SK-N-MC (cell line): ENCODE measurements around the gene ADAMTS13.

ENCODE experiments used
- DNase-seq: peaks from one replicate; pipeline ENCODE4 v3.0.0-alpha.2; 2011; ENCODE audit warnings: low read depth, low spot score
- H3K27ac ChIP-seq: fragments of 200-600 bp; sonication (generic); 2 replicates; pipeline ENCODE4 v1.5.1; 2016; ENCODE audit warnings: mixed run types
- H3K36me3 ChIP-seq: fragments of 200-600 bp; sonication (generic); 2 replicates; pipeline ENCODE4 v1.6.1; 2017; ENCODE audit warnings: antibody characterized with exemption, low read length, mixed read lengths; ENCODE audit not compliant: insufficient read depth
- H3K4me3 ChIP-seq: fragments of 200-600 bp; sonication (generic); 2 replicates; pipeline ENCODE4 v1.5.1; 2016
- H3K9ac ChIP-seq: fragments of 200-600 bp; sonication (generic); 2 replicates; pipeline ENCODE4 v1.8.0; 2017; ENCODE audit warnings: mixed run types, mixed read lengths; ENCODE audit not compliant: insufficient read length
- H3K9me3 ChIP-seq: fragments of 200-600 bp; sonication (generic); 2 replicates; pipeline ENCODE4 v1.6.1; 2017; ENCODE audit warnings: low read depth, mild to moderate bottlenecking, antibody characterized with exemption, low read length, moderate library complexity, mixed read lengths
- EZH2 ChIP-seq: fragments of 200-600 bp; sonication (generic); IDR thresholded peaks from one replicate; pipeline ENCODE4 v1.6.1; 2017; ENCODE audit warnings: antibody characterized with exemption
- FOXP2 ChIP-seq: optimal IDR thresholded peaks from 2 replicates; pipeline ENCODE3; 2011; ENCODE audit warnings: mild to moderate bottlenecking, moderate library complexity; ENCODE audit not compliant: insufficient read depth; ENCODE audit errors: extremely low read length, control extremely low read depth
- POLR2AphosphoS5 ChIP-seq: IDR thresholded peaks from 2 replicates; pipeline ENCODE4 v1.6.1; 2012; ENCODE audit warnings: mild to moderate bottlenecking, low read depth, low read length, borderline replicate concordance

The ADAMTS13 gene

DNA sequence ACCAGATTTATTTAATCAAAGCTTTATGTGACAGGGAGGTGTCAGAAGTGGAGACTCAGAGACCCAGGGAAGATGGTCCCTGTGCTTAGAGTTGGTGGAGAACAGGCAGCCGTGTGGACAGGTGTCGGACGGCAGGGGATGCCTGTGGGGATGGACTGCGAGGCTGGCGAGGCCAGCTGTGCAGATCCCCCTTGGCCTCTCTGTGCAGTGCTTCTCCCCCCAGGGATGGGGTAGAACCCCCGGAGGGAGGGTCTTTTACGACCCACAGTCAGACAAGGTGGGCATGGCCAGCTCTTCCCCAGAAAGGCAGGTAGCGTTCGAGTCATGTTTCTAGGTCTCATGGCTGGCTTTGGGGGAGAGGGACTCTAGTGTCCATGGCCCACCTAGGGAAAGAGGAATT lies 61.4 kb downstream of the ADAMTS13 start:
- H3K4me3 ChIP-seq, result no peak overlapping the region
- TF ChIP-seq POLR2AphosphoS5 (no peak), FOXP2 (no peak), EZH2 (no peak)
- H3K36me3 ChIP-seq, result no peaks in the 10 kb centered on the region
- no peaks in the 10 kb centered on the region for H3K9me3 ChIP-seq
- H3K27ac ChIP-seq, result no peak overlapping the region
- no peak for DNase-seq
- no peak overlapping the region for H3K9ac ChIP-seq

GRCh38 chr9:133484671-133485437 lies 62.7 kb downstream of the ADAMTS13 start:
- no peak for DNase-seq
- Histone ChIP-seq H3K36me3 (no peaks in the 10 kb centered on the region), H3K9me3 (no peaks in the 10 kb centered on the region), H3K4me3 (no peak overlapping the region), H3K9ac (no peak overlapping the region), H3K27ac (no peak overlapping the region)
- TF ChIP-seq EZH2 (no peak), POLR2AphosphoS5 (no peak), FOXP2 (no peak)

- no peak overlapping the region for H3K9ac ChIP-seq
- no peak overlapping the region for H3K4me3 ChIP-seq
- no peak for TF ChIP-seq POLR2AphosphoS5
- no peak for TF ChIP-seq EZH2
- no peak for TF ChIP-seq FOXP2
- no peak for DNase-seq
- H3K9me3 ChIP-seq, result no peaks in the 10 kb centered on the region
- no peak overlapping the region for H3K27ac ChIP-seq
- no peaks in the 10 kb centered on the region for H3K36me3 ChIP-seq
Observed at GRCh38 chr9:133485531-133486260, 63.5 kb downstream of the ADAMTS13 start.

GRCh38 chr9:133487331-133487725 lies 65.2 kb downstream of the ADAMTS13 start:
- no peaks in the 10 kb centered on the region for H3K9me3 ChIP-seq
- TF ChIP-seq FOXP2, result no peak
- no peak for TF ChIP-seq POLR2AphosphoS5
- TF ChIP-seq EZH2, result no peak
- no peak for DNase-seq
- H3K27ac ChIP-seq, result no peak overlapping the region
- no peak overlapping the region for H3K9ac ChIP-seq
- no peak overlapping the region for H3K4me3 ChIP-seq
- no peaks in the 10 kb centered on the region for H3K36me3 ChIP-seq

DNA sequence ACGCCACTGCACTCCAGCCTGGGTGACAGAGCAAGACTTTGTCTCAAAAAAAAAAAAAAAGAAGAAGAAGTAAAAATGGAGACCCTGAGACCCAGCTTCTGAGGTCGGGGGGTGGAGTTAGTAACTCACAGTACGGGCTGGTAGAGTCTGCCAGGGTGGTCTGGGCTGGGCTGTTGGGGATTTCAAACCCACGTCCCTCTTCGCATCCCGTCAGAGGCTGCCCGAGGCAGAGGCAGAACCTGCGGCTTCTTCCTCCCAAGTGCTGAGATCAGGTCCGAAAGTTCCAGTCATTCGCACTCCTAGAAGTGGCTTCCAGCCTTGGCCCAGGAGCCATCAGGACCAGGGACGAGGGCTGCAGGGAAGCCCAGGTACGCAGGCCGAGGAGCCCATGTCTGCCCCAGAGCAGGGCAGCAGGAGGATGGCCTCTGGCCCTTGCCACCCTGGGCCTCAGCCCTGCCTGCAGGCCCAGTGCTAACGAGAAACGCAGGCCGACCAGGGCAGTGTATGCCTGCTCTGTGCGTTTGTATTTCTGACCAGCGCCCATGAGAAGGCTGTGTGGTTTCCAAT lies 66.6 kb downstream of the ADAMTS13 start:
- no peak for DNase-seq
- H3K9ac ChIP-seq, result no peak overlapping the region
- TF ChIP-seq EZH2, result no peak
- H3K4me3 ChIP-seq, result no peak overlapping the region
- H3K36me3 ChIP-seq, result no peaks in the 10 kb centered on the region
- H3K9me3 ChIP-seq, result no peaks in the 10 kb centered on the region
- H3K27ac ChIP-seq, result no peak overlapping the region

- DNase-seq, result no peak
- Histone ChIP-seq H3K9me3 (no peaks in the 10 kb centered on the region), H3K36me3 (no peaks in the 10 kb centered on the region), H3K27ac (no peak overlapping the region), H3K4me3 (no peak overlapping the region), H3K9ac (no peak overlapping the region)
- no peak for TF ChIP-seq EZH2
- no peak for TF ChIP-seq POLR2AphosphoS5
- no peak for TF ChIP-seq FOXP2
Observed at GRCh38 chr9:133489253-133490190, 67.4 kb downstream of the ADAMTS13 start.

- Histone ChIP-seq H3K9ac (no peak overlapping the region), H3K27ac (no peak overlapping the region), H3K36me3 (no peaks in the 10 kb centered on the region), H3K9me3 (no peaks in the 10 kb centered on the region), H3K4me3 (no peak overlapping the region)
- TF ChIP-seq EZH2 (no peak), FOXP2 (no peak), POLR2AphosphoS5 (no peak)
- no peak for DNase-seq
Observed at GRCh38 chr9:133490201-133490681, 68.1 kb downstream of the ADAMTS13 start.
